Nephron progenitor cell (in vitro differentiated cells): ENCODE data around the gene GPN2.
"Not testable (repeated sequence)": the region's sequence is repeated elsewhere in the genome, so short reads cannot be mapped to it uniquely, and the experiment has no call there.

ENCODE experiments used
- DNase-seq: peaks from one replicate; pipeline ENCODE4 v3.0.0; 2021
- H3K27ac Mint-ChIP-seq: 2 replicates; pipeline ENCODE4 v1.8.0; 2021; ENCODE audit warnings: mild to moderate bottlenecking, moderate library complexity, mixed read lengths
- H3K27me3 Mint-ChIP-seq: 2 replicates; pipeline ENCODE4 v1.8.0; 2021; ENCODE audit warnings: mild to moderate bottlenecking, low read depth, mixed read lengths; ENCODE audit not compliant: poor library complexity
- H3K36me3 Mint-ChIP-seq: 2 replicates; pipeline ENCODE4 v1.8.0; 2021; ENCODE audit warnings: low read depth, mixed read lengths
- H3K4me1 Mint-ChIP-seq: 2 replicates; pipeline ENCODE4 v1.8.0; 2021; ENCODE audit warnings: mixed read lengths
- H3K4me3 Mint-ChIP-seq: 2 replicates; pipeline ENCODE4 v1.8.0; 2021; ENCODE audit warnings: mild to moderate bottlenecking, moderate library complexity, mixed read lengths
- H3K9me3 Mint-ChIP-seq: 2 replicates; pipeline ENCODE4 v1.8.0; 2021; ENCODE audit warnings: mild to moderate bottlenecking, moderate library complexity, mixed read lengths
- TF ChIP-seq, protein P1 (sequence below): fragments of 200-600 bp; sonication (generic); IDR thresholded peaks from 2 replicates; pipeline ENCODE4 v1.5.0; 2021; ENCODE audit warnings: antibody characterized with exemption

GPN2 gene

DNA sequence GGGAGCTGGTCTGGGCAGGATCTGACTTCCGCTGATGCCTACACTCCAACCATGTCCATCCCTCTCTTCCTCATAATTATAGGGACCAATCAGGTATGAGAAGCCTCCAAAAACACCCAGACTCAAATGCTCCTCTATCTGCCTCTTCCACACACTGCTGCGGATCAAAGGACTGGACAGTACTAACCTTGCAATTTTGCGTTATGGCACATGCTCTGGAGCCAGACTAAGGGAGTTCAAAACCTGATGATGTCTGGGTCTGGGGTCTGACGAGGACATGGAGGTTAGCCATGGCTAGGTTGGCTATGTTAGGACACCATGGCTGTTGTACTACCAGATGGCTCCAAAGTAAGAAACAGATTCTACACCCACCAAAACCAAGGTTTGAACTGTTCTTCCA lies 10.3 kb downstream of the GPN2 start:
- no peak for DNase-seq
- no peaks in the 10 kb centered on the region for H3K9me3 Mint-ChIP-seq
- H3K36me3 Mint-ChIP-seq = peaks cover 40% of the 10 kb centered on the region
- no peaks in the 10 kb centered on the region for H3K4me1 Mint-ChIP-seq
- H3K27me3 Mint-ChIP-seq = no peaks in the 10 kb centered on the region
- no peak overlapping the region for H3K4me3 Mint-ChIP-seq
- TF ChIP-seq, protein P1, sequence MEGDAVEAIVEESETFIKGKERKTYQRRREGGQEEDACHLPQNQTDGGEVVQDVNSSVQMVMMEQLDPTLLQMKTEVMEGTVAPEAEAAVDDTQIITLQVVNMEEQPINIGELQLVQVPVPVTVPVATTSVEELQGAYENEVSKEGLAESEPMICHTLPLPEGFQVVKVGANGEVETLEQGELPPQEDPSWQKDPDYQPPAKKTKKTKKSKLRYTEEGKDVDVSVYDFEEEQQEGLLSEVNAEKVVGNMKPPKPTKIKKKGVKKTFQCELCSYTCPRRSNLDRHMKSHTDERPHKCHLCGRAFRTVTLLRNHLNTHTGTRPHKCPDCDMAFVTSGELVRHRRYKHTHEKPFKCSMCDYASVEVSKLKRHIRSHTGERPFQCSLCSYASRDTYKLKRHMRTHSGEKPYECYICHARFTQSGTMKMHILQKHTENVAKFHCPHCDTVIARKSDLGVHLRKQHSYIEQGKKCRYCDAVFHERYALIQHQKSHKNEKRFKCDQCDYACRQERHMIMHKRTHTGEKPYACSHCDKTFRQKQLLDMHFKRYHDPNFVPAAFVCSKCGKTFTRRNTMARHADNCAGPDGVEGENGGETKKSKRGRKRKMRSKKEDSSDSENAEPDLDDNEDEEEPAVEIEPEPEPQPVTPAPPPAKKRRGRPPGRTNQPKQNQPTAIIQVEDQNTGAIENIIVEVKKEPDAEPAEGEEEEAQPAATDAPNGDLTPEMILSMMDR = no peak
- H3K27ac Mint-ChIP-seq = no peak overlapping the region

DNA sequence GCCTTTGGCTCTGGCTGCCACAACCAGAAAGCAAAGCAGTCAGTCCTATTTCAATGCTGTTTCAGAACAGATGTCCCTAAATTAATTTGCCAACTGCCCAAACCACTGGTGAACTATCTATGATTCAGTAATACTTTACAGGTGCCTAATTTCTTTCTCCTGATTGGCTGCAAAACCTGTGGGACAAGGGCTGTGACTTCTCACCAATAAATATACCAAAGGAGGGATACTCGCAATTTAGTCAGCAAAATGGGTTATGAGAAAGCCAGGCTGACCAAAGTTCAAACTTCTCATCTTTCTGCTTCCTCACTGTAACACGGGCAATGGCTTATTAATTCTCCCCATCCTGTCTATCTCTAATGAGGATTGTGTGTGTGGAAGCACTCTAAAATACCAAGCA lies 12.8 kb downstream of the GPN2 start:
- Mint-ChIP-seq H3K4me1 (no peaks in the 10 kb centered on the region), H3K27ac (no peak overlapping the region), H3K27me3 (no peaks in the 10 kb centered on the region), H3K4me3 (no peak overlapping the region), H3K36me3 (peaks cover 19% of the 10 kb centered on the region), H3K9me3 (no peaks in the 10 kb centered on the region)
- DNase-seq = no peak
- TF ChIP-seq, protein P1 = no peak

DNA sequence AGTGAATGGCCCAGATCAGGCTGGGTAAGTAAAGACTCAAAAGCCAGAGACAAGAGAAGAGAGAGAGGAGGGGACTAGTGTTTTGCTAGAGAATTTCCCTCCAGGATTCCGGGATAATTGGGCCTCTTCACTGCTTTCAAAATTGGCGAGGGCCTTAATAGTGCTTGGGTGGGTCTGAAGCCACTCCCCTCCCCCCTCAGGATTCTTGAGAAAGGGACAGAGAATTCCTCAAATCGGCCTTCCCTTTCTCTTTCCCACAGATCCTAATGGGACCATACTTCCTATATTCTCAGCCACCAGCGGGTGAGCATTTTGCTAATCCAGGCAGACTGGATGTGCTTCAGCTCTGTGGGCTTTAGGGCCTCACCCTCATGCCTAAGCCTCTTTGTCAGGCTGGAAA lies 15.2 kb downstream of the GPN2 start:
- Mint-ChIP-seq H3K36me3 (peaks cover 6% of the 10 kb centered on the region), H3K4me3 (no peak overlapping the region), H3K27ac (peak overlapping the region; percentile 78), H3K4me1 (no peaks in the 10 kb centered on the region), H3K27me3 (no peaks in the 10 kb centered on the region), H3K9me3 (no peaks in the 10 kb centered on the region)
- TF ChIP-seq, protein P1 = no peak
- DNase-seq = no peak

DNA sequence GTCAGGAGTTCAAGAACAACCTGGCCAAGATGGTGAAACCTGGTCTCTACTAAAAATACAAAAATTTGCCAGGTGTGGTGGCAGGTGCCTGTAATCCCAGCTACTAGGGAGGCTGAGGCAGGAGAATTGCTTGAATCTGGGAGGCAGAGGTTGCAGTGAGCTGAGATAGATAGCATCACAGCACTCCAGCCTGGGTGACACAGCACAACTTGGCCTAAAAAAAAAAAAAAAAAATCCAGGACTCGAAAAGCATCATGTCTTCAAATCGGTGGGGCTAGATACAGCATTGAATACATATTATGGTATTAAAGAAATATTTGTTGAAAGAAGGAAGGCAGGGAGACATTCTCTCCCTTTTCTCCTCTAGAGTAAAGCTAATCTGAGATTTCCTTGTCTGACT lies 17.0 kb downstream of the GPN2 start:
- not testable (repeated sequence) for H3K9me3 Mint-ChIP-seq, H3K4me1 Mint-ChIP-seq, H3K36me3 Mint-ChIP-seq, H3K27me3 Mint-ChIP-seq, DNase-seq, H3K4me3 Mint-ChIP-seq
- peak overlapping the region; percentile 58 for H3K27ac Mint-ChIP-seq

DNA sequence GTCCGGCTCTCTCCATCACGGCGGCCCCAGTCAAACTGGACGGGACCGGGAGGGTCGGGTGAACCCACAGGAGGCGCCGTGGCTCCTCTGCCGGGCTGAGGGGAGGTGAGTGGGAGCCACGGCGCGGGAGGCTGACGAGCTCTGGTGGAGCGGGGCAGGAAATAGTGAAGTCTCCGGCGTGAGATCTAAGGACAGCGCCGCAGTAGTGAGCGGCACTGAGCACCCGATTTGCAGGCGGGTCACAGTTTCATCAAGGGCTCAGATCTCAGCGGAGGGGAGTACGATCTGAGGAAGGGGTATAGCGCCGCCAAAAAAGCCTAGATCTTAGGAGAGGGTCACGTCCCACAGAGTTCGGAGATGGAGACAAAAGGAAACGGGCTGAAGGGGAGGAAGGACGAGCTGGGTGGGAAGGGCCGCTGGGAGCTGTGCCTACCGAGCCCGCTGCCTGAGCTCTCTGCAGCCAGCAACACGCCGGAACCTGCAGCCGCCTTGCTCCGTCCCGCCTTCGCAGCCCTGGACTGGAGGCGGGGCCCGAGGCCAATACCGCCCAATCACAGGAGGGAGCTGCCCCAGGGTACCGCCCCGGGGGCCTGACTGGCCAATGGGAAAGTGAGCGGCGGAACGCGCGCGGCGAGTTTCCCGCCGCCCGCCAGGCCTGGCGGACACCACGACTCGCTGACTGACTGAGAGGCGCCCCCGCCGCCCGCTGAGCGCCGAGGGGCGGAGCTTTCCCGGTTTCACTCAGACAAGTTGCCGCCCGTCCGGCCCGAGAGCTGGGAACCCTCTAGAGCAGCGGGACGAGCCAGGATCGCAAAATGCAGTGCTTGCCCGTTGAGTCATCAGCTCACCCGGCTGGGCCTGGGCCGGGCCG lies 25.2 kb downstream of the GPN2 start:
- H3K27ac Mint-ChIP-seq = peak overlapping the region; percentile 55

DNA sequence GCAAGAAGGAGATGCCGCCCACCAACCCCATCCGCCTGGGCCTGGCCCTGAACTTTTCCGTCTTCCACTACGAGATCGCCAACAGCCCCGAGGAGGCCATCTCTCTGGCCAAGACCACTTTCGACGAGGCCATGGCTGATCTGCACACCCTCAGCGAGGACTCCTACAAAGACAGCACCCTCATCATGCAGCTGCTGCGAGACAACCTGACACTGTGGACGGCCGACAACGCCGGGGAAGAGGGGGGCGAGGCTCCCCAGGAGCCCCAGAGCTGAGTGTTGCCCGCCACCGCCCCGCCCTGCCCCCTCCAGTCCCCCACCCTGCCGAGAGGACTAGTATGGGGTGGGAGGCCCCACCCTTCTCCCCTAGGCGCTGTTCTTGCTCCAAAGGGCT lies 26.4 kb downstream of the GPN2 start:
- H3K36me3 Mint-ChIP-seq = no peaks in the 10 kb centered on the region
- H3K4me3 Mint-ChIP-seq = peak overlapping the region; percentile 91
- TF ChIP-seq, protein P1 = no peak
- H3K27me3 Mint-ChIP-seq = peaks cover 3% of the 10 kb centered on the region
- H3K9me3 Mint-ChIP-seq = no peaks in the 10 kb centered on the region
- no peak for DNase-seq
- H3K4me1 Mint-ChIP-seq = peaks cover 48% of the 10 kb centered on the region
- no peak overlapping the region for H3K27ac Mint-ChIP-seq

More for the DNA sequence above, 25.2 kb downstream of the GPN2 start:
- Mint-ChIP-seq H3K4me3 (peak overlapping the region; percentile 91), H3K9me3 (no peaks in the 10 kb centered on the region), H3K4me1 (peaks cover 47% of the 10 kb centered on the region), H3K27me3 (peaks cover 3% of the 10 kb centered on the region), H3K36me3 (no peaks in the 10 kb centered on the region)
- TF ChIP-seq, protein P1 = no peak
- peak; percentile 96 for DNase-seq
